NT2/D1 (cell line): ENCODE data around the gene CRTC2.
A peak's percentile ranks its signal among the peaks of the same experiment; 100 is the strongest.

Experiments
- DNase-seq: peaks from one replicate; pipeline ENCODE4 v3.0.0-alpha.2; 2011; ENCODE audit warnings: low read depth, low spot score
- H3K27me3 ChIP-seq: 2 replicates; pipeline ENCODE4 v1.6.0; 2011; ENCODE audit warnings: mild to moderate bottlenecking; ENCODE audit not compliant: insufficient read length, insufficient read depth
- H3K36me3 ChIP-seq: 2 replicates; pipeline ENCODE4 v1.6.1; 2011; ENCODE audit warnings: mild to moderate bottlenecking, low read length, mixed read lengths; ENCODE audit not compliant: insufficient read depth, insufficient read length
- H3K4me1 ChIP-seq: 2 replicates; pipeline ENCODE4 v1.5.1; 2011; ENCODE audit not compliant: insufficient read depth, insufficient read length
- H3K4me3 ChIP-seq: 2 replicates; pipeline ENCODE4 v1.5.1; 2011; ENCODE audit warnings: low read depth; ENCODE audit not compliant: insufficient read length
- H3K9ac ChIP-seq: 2 replicates; pipeline ENCODE4 v1.6.0; 2011; ENCODE audit warnings: low read depth; ENCODE audit not compliant: insufficient read length
- H3K9me3 ChIP-seq: 2 replicates; pipeline ENCODE4 v1.5.1; 2011; ENCODE audit warnings: mild to moderate bottlenecking, low read length; ENCODE audit not compliant: insufficient read depth
- SUZ12 ChIP-seq: IDR thresholded peaks from 2 replicates; pipeline ENCODE4 v1.6.1; 2011; ENCODE audit not compliant: insufficient read length, insufficient read depth; ENCODE audit errors: extremely low read depth
- YY1 ChIP-seq: IDR thresholded peaks from 2 replicates; pipeline ENCODE4 v1.6.1; 2011; ENCODE audit not compliant: insufficient read length, insufficient read depth
- ZNF274 ChIP-seq: IDR thresholded peaks from 2 replicates; pipeline ENCODE4 v1.6.1; 2011; ENCODE audit warnings: mild to moderate bottlenecking, low read depth, low read length

The CRTC2 gene

GRCh38 chr1:153968408-153968807, 10.0 kb upstream of the CRTC2 start:
- TF ChIP-seq YY1 (no peak), SUZ12 (no peak), ZNF274 (no peak)
- peaks cover 16% of the 10 kb centered on the region for H3K36me3 ChIP-seq
- H3K4me3 ChIP-seq: peak overlapping the region; percentile 83

DNA sequence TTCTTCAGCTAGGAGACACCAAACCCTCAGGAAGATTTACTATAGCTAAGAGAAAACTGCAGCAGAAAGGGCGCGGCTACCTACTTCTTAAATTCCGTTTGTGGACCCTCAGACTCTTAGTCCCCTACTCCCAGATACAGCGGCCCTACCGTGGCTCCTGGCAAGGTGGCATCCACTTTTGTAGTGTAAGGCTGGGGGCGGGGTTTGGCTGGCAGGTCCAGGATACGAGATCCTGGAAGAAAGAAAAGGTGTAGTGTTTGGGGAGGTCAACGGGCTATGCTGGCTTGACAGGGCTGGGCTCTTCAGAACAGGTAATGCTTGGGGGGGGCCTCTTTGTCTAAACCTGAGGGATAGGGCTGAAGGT, 9.6 kb upstream of the CRTC2 start:
- Histone ChIP-seq H3K4me1 (peaks cover 3% of the 10 kb centered on the region), H3K36me3 (peaks cover 12% of the 10 kb centered on the region), H3K27me3 (no peaks in the 10 kb centered on the region), H3K9me3 (no peaks in the 10 kb centered on the region), H3K4me3 (peak overlapping the region; percentile 83), H3K9ac (peak overlapping the region; percentile 83)
- TF ChIP-seq SUZ12 (no peak), ZNF274 (no peak), YY1 (no peak)
- DNase-seq: no peak

More at GRCh38 chr1:153968408-153968807, 10.0 kb upstream of the CRTC2 start:
- H3K4me1 ChIP-seq: peaks cover 3% of the 10 kb centered on the region
- peak overlapping the region; percentile 83 for H3K9ac ChIP-seq
- no peak for DNase-seq
- H3K27me3 ChIP-seq: no peaks in the 10 kb centered on the region
- H3K9me3 ChIP-seq: no peaks in the 10 kb centered on the region

GRCh38 chr1:153967107-153967999, 8.9 kb upstream of the CRTC2 start, which contains the start of gene CREB3L4:
TSS of gene CREB3L4 (plus strand) at chr1:153967902. CDS start at chr1:153968526, 624 bp downstream.
- H3K9ac ChIP-seq: peak within 1 kb of the TSS; percentile 98
- H3K4me1 ChIP-seq: peaks cover 4% of the 10 kb centered on the region
- no peaks in the 10 kb centered on the region for H3K9me3 ChIP-seq
- H3K36me3 ChIP-seq: peaks cover 7% of the 10 kb centered on the region
- peak; percentile 99 for DNase-seq
- peak within 1 kb of the TSS; percentile 83 for H3K4me3 ChIP-seq
- no peak for TF ChIP-seq SUZ12
- peak; percentile 40 for TF ChIP-seq YY1
- H3K27me3 ChIP-seq: no peaks in the 10 kb centered on the region

DNA sequence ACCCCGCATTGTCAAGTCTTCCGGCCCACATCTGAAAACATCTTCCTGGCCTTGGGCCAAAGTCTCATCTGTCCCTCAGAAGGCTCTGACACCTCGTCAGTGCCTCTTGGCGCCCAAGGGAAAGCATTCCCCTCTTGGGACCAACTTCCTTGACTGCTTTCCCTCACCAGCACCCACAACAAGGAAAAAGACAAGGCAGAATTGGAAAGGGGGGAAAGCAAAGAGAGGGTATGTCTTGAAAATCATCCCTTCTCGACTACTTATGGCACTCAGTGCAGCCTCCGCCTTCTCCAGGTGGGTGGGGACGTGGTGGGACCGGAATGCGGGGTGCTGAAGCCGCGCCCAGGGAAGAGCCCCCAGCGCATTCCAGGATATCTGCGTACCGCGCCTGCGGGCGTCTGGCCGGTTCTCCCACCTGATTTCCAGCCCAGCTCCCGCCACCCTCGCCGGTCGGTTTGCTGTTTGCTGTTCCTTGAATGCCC, 5.5 kb upstream of the CRTC2 start:
- Histone ChIP-seq H3K27me3 (no peaks in the 10 kb centered on the region), H3K9ac (peak overlapping the region; percentile 91), H3K4me3 (peak overlapping the region; percentile 55), H3K4me1 (peaks cover 14% of the 10 kb centered on the region), H3K9me3 (no peaks in the 10 kb centered on the region), H3K36me3 (peaks cover 42% of the 10 kb centered on the region)
- no peak for TF ChIP-seq YY1
- TF ChIP-seq SUZ12: no peak
- DNase-seq: peak; percentile 74

DNA sequence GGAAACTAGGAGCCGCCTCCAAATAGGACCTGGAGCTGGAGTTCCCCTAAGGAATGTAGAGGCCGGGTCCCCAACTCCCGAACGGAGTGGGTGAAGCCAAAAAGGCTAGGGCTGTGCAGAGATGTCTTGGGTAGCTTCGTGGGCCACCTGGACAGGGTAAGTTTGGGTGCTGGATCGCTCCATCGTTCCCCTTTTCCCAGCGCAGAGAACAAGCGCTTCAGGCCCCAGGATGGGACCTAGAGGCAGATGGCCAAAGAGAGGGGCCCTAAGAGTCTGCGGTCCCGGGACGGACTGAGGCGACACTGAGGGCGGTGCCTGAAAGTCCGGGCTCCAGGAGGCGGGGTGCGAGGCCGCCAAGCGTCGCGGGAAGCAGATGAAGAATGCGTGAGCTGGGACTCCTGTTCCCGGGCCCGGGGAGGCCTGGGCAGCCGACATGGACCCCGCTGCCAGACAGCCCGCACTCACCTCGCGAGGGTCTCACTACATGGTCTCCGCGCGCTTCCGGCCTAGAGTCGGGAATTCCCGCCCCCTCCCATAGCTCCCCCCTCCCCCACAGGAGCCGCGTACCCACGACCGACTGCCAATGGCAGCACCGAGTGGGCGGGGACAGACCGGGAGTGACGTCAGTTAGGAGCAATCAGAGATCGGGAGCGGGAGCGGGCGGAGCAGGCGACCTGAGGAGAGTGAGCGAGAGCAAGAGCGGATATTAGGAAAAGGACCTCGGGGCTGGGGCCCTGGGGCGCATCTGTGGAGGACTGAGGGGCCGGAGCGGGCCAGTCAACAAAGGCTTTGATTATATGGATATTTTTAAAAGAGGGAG, 4.8 kb upstream of the CRTC2 start, which contains the start of gene SLC39A1:
SLC39A1 (minus strand) TSS at position 508 of the 820 bp plus-strand sequence. CDS start 822 bp downstream, outside the sequence.
- Histone ChIP-seq H3K4me1 (peaks cover 11% of the 10 kb centered on the region), H3K4me3 (peak within 1 kb of the TSS; percentile 97), H3K9ac (peak within 1 kb of the TSS; percentile 99), H3K36me3 (peaks cover 42% of the 10 kb centered on the region), H3K27me3 (no peaks in the 10 kb centered on the region), H3K9me3 (no peaks in the 10 kb centered on the region)
- DNase-seq: peak; percentile 99
- no peak for TF ChIP-seq SUZ12
- TF ChIP-seq ZNF274: no peak
- no peak for TF ChIP-seq YY1

GRCh38 chr1:153962088-153963029, 3.9 kb upstream of the CRTC2 start:
- Histone ChIP-seq H3K4me1 (peaks cover 11% of the 10 kb centered on the region), H3K9ac (peak overlapping the region; percentile 99), H3K27me3 (no peaks in the 10 kb centered on the region), H3K4me3 (peak overlapping the region; percentile 97), H3K36me3 (peaks cover 42% of the 10 kb centered on the region), H3K9me3 (no peaks in the 10 kb centered on the region)
- TF ChIP-seq YY1 (no peak), SUZ12 (no peak), ZNF274 (no peak)
- no peak for DNase-seq
